Peyer's patch (tissue), 4 donors: Measurements from ENCODE around the gene C1R. TPM values are rescaled to one million over a fixed set of nuclear protein-coding genes. Genes with fewer than 3 reads are reported as not detected.
A peak's percentile ranks its signal among the peaks of the same experiment; 100 is the strongest.
"Not testable (repeated sequence)": the region's sequence is repeated elsewhere in the genome, so short reads cannot be mapped to it uniquely, and the experiment has no call there.

ENCODE experiments used
- DNase-seq, 3 donors: peaks; one replicate each; pipeline ENCODE4 v3.0.0-alpha.2; 2017 to 2019
- H3K27ac ChIP-seq, 4 donors: fragments of 200-600 bp; sonication (generic); one replicate each; pipeline ENCODE4 v1.5.1; 2016 to 2019
- H3K27me3 ChIP-seq, 2 donors: fragments of 200-600 bp; sonication (generic); one replicate each; pipeline ENCODE4 v1.5.1; 2019
- H3K36me3 ChIP-seq, 3 donors: fragments of 200-600 bp; sonication (generic); one replicate each; pipeline ENCODE4 v1.5.1; 2016 to 2019
- H3K4me1 ChIP-seq, 4 donors: fragments of 200-600 bp; sonication (generic); one replicate each; pipeline ENCODE4 v1.5.1; 2016 to 2019
- H3K4me3 ChIP-seq, 4 donors: fragments of 200-600 bp; sonication (generic); 1 replicate in 3 of 4; 2 replicates in 1 of 4; pipeline ENCODE4 v1.5.1; 2016 to 2019; ENCODE audit warnings: mild to moderate bottlenecking in 1 of 4
- H3K9me3 ChIP-seq, 4 donors: fragments of 200-600 bp; sonication (generic); one replicate each; pipeline ENCODE4 v1.5.1; 2016 to 2019; ENCODE audit warnings: mild to moderate bottlenecking in 1 of 4
- POLR2A ChIP-seq, 2 donors: fragments of 450-650 bp; IDR thresholded peaks; one replicate each; pipeline ENCODE4 v1.5.1; 2017; ENCODE audit warnings: antibody characterized with exemption in 2 of 2, mild to moderate bottlenecking in 2 of 2, moderate library complexity in 2 of 2
- total RNA-seq, 4 donors: library from RNA; depleted of rRNA; stranded (reverse); fragments of >200 nt; gene quantifications; one replicate each; pipeline ENCODE4 v1.1.0, GENCODE V29; 2016
- TF ChIP-seq, protein P1 (sequence below), 6 experiments: fragments of 450-650 bp in 4 of 6; fragments of 200-600 bp in 2 of 6; sonication (generic) in 1 of 6; IDR thresholded peaks; one replicate each; pipeline ENCODE4 v1.5.1; 2017 to 2019; ENCODE audit warnings: antibody characterized with exemption in 6 of 6, mild to moderate bottlenecking in 3 of 6, moderate library complexity in 1 of 6

Gene C1R
- total RNA-seq, 4 donors from 2014 or later, result 27.5 to 151 (median 125) TPM

DNA sequence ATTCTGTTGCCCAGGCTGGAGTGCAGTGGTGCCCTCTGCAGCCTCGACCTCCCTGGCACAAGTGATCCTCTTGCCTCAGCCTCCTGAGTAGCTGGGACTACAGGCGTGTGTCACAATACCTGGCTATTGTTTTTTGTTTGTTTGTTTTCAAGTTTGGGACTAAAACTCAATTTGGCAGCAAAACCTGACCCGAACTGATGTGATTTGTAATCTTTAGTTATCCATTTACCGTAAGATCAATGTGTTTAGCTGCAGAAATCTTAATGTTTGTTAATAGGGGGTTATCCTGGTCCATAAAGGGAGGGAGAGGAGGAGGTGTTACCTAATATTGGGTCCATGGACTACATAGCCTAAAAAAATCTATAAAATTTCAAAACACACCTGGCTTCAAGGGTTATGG is 32.5 kb downstream of the C1R start:
- no peaks in the 10 kb centered on the region for H3K4me1 ChIP-seq
- H3K9me3 ChIP-seq, result no peaks in the 10 kb centered on the region
- TF ChIP-seq POLR2A (IDR thresholded peaks at IDR 0.05), result no peak
- TF ChIP-seq, protein P1, sequence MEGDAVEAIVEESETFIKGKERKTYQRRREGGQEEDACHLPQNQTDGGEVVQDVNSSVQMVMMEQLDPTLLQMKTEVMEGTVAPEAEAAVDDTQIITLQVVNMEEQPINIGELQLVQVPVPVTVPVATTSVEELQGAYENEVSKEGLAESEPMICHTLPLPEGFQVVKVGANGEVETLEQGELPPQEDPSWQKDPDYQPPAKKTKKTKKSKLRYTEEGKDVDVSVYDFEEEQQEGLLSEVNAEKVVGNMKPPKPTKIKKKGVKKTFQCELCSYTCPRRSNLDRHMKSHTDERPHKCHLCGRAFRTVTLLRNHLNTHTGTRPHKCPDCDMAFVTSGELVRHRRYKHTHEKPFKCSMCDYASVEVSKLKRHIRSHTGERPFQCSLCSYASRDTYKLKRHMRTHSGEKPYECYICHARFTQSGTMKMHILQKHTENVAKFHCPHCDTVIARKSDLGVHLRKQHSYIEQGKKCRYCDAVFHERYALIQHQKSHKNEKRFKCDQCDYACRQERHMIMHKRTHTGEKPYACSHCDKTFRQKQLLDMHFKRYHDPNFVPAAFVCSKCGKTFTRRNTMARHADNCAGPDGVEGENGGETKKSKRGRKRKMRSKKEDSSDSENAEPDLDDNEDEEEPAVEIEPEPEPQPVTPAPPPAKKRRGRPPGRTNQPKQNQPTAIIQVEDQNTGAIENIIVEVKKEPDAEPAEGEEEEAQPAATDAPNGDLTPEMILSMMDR (IDR thresholded peaks at IDR 0.05), result no peak
- H3K27ac ChIP-seq, result peak overlapping the region in 3 of 4 donors; percentile 1 to 87 (median 46)
- no peak for DNase-seq
- H3K36me3 ChIP-seq, result no peaks in the 10 kb centered on the region
- H3K4me3 ChIP-seq, result no peak overlapping the region
- no peaks in the 10 kb centered on the region for H3K27me3 ChIP-seq

DNA sequence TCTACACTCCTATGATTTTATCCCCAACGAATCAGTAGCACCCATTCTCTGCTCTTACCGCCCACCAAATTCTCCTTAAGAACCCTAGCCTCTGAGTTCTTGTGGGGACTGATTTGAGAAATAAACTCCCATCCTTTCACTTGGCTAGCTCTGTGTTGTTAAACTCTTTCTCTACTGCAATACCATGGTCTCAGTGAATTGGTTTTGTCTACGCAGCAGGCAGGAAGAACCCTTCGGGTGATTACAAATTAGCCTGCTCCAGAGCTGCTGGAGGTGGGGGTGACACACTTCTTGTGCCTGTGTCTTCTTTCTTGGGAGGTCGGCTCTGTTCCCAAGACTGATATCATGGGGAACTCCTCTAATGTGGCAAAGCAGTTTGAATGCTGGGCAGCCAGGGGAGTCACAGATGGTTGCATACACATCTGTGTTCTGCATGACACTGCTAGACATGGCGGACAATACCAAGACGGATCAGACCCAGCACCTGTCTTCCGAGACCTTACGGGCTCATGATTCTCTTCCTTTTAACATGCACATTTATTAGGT is 33.3 kb downstream of the C1R start:
- Histone ChIP-seq H3K4me1 (no peaks in the 10 kb centered on the region), H3K9me3 (no peaks in the 10 kb centered on the region), H3K4me3 (no peak overlapping the region), H3K36me3 (no peaks in the 10 kb centered on the region), H3K27me3 (no peaks in the 10 kb centered on the region), H3K27ac (no peak overlapping the region)
- TF ChIP-seq, protein P1 (IDR thresholded peaks at IDR 0.05), result no peak
- no peak for TF ChIP-seq POLR2A (IDR thresholded peaks at IDR 0.05)
- no peak for DNase-seq

DNA sequence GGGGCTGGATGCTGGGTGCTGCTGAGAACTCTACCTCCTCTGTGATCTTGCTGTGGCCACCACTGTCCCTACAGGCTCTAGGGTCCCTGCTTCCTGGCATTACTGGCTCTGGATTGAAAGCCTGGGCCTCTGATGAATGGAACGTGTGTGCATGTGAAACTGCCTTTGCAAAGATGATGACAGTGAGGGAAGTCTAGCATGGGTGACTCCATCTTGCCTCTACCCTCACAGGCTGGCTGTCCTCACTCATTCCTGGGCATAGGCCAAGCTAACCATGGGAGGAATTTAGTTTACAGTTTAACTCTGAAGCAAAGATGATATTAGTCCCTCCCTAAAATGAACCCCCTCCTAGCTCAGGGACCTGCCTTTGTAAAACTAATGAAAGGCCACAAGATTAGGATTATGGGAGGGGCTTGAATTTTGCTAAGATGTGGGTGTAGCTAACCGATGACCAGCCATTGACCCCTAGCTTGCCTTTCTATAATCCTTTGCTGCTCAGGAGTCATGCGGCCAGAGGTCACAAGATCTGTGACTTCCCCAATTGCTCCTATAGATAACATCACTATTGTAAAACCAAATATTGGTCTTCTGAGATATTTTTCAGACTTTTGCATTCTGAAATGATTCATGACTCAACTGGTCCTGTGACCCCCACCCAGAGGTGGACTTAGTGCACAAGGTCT is 33.9 kb downstream of the C1R start:
- Histone ChIP-seq H3K36me3 (no peaks in the 10 kb centered on the region), H3K4me1 (no peaks in the 10 kb centered on the region), H3K27me3 (no peaks in the 10 kb centered on the region), H3K9me3 (no peaks in the 10 kb centered on the region), H3K4me3 (no peak overlapping the region), H3K27ac (no peak overlapping the region)
- peak in 1 of 3 donors; percentile 61 for DNase-seq
- TF ChIP-seq, protein P1 (IDR thresholded peaks at IDR 0.05), result no peak
- no peak for TF ChIP-seq POLR2A (IDR thresholded peaks at IDR 0.05)

DNA sequence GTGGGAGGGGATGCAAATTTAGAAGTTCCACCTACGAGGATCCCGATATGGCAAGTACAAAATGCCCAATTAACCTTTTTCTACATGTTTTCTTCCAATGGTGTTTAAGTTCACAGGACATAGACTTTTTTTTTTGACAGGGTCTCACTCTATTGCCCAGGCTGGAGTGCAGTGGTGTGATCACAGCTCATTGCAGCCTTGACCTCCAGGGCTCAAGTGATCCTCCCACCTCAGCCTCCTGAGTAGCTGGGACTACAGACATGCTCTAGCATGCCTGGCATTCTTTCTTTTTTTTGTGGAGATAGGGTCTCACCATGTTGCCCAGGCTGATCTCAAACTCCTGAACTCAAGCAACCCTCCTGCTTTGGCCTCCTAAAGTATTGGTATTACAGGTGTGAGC is 36.5 kb downstream of the C1R start:
- not testable (repeated sequence) for H3K4me1 ChIP-seq, H3K36me3 ChIP-seq, DNase-seq, H3K27me3 ChIP-seq, H3K27ac ChIP-seq, H3K4me3 ChIP-seq, H3K9me3 ChIP-seq

DNA sequence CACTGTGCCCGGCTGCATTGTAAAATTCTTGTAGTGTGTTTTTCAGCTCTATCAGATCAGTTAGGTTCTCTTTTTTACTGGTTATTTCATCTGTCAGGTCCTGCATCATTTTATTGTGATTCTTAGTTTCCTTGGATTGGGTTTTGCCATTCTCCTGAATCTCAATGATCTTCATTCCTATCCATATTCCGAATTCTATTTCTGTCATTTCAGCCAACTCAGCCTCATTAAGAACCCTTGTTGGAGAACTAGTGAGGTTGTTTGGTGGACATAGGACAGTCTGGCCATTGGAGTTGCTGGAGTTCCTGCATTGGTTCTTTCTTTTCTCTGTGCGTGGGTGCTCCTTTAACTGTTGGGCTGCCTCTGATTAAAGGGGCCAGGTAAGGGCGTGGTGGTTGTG is 37.3 kb downstream of the C1R start:
- no peak overlapping the region for H3K27ac ChIP-seq
- H3K27me3 ChIP-seq, result no peaks in the 10 kb centered on the region
- no peaks in the 10 kb centered on the region for H3K4me1 ChIP-seq
- no peak for DNase-seq
- no peaks in the 10 kb centered on the region for H3K9me3 ChIP-seq
- TF ChIP-seq, protein P1 (IDR thresholded peaks at IDR 0.05), result no peak
- no peak overlapping the region for H3K4me3 ChIP-seq
- H3K36me3 ChIP-seq, result no peaks in the 10 kb centered on the region

DNA sequence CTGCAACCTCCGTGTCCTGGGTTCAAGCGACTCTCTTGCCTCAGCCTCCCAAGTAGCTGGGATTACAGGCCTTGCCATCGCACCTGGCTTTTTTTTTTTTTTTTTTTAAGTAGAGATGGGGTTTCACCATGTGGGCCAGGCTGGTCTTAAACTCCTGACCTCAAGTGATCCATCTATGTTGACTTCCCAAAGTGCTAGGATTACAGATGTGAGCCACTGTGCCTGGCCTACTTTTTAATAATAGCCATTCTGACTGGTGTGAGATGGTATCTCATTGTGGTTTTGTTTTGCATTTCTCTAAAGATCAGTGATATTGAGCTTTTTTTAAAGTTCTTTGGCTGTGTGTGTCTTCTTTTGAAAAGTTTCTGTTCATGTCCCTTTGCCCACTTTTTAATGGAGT is 42.3 kb downstream of the C1R start:
- not testable (repeated sequence) for H3K4me1 ChIP-seq, DNase-seq, H3K4me3 ChIP-seq, H3K9me3 ChIP-seq, H3K36me3 ChIP-seq, H3K27ac ChIP-seq, H3K27me3 ChIP-seq

DNA sequence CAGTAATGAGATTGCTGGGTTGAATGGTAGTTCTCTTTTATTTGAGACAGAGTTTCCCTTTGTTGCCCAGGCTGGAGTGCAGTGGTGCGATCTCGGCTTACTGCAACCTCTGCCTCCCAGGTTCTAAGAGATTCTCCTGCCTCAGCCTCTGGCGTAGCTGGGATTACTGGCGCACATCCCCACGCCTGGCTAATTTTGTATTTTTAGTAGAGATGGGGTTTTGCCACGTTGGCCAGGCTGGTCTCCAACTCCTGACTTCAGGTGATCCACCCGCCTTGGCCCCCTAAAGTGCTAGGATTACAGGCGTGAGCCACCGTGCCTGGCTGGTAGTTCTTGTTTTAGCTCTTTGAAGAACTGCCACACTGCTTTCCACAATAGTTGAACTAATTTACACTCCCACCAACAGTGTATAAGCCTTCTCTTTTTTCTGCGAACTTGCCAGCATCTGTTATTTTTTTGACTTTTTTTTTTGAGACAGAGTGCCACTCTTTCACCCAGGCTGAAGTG is 42.7 kb downstream of the C1R start:
- H3K27ac ChIP-seq, H3K36me3 ChIP-seq, H3K27me3 ChIP-seq, H3K4me3 ChIP-seq, H3K9me3 ChIP-seq, H3K4me1 ChIP-seq, DNase-seq: not testable (repeated sequence)
